DMS53 treated with DMSO at 0.1 percent for 48 hours (cell line): Measurements from ENCODE around the gene RCBTB1.

Experiments used
- DNase-seq: peaks from one replicate; lab custom pipeline; 2025; ENCODE audit not compliant: unreplicated experiment; lab: John Stamatoyannopoulos, UW

The RCBTB1 gene

GRCh38 chr13:49561062-49561410 is 24.3 kb downstream of the RCBTB1 start:
- no peak for DNase-seq

- DNase-seq = no peak
Measured at GRCh38 chr13:49560270-49561061, 24.9 kb downstream of the RCBTB1 start.

- DNase-seq = no peak
Measured at GRCh38 chr13:49559006-49559405, 26.4 kb downstream of the RCBTB1 start.

GRCh38 chr13:49554387-49554786 is 31.0 kb downstream of the RCBTB1 start:
- DNase-seq = no peak

GRCh38 chr13:49553888-49554287 is 31.5 kb downstream of the RCBTB1 start:
- no peak for DNase-seq

- no peak for DNase-seq
Measured at GRCh38 chr13:49550942-49551644, 34.3 kb downstream of the RCBTB1 start.

GRCh38 chr13:49549289-49549688 is 36.1 kb downstream of the RCBTB1 start:
- no peak for DNase-seq

- DNase-seq = no peak
Measured at GRCh38 chr13:49546561-49546960, 38.8 kb downstream of the RCBTB1 start.

GRCh38 chr13:49545661-49546060 is 39.7 kb downstream of the RCBTB1 start:
- no peak for DNase-seq

- DNase-seq = no peak
Measured at GRCh38 chr13:49543656-49544055, 41.7 kb downstream of the RCBTB1 start.

- DNase-seq = no peak
Measured at GRCh38 chr13:49540552-49540951, 44.8 kb downstream of the RCBTB1 start.

- DNase-seq = no peak
Measured at GRCh38 chr13:49539746-49540145, 45.6 kb downstream of the RCBTB1 start.

- DNase-seq = no peak
Measured at GRCh38 chr13:49539313-49539712, 46.0 kb downstream of the RCBTB1 start.

GRCh38 chr13:49538404-49538803 is 47.0 kb downstream of the RCBTB1 start:
- DNase-seq = no peak

GRCh38 chr13:49536144-49536873 is 49.0 kb downstream of the RCBTB1 start:
- DNase-seq = no peak

- DNase-seq = no peak
Measured at GRCh38 chr13:49533591-49534269, 51.6 kb downstream of the RCBTB1 start.

GRCh38 chr13:49533011-49533410 is 52.3 kb downstream of the RCBTB1 start:
- DNase-seq = no peak

GRCh38 chr13:49532593-49532992 is 52.8 kb downstream of the RCBTB1 start:
- DNase-seq = no peak

- DNase-seq = no peak
Measured at GRCh38 chr13:49530457-49530856, 54.9 kb downstream of the RCBTB1 start.

GRCh38 chr13:49528161-49528560 is 57.2 kb downstream of the RCBTB1 start:
- no peak for DNase-seq

GRCh38 chr13:49527123-49527522 is 58.2 kb downstream of the RCBTB1 start:
- DNase-seq = no peak
